Esophagus muscularis mucosa (tissue), 3 donors: ENCODE results near the gene PRTN3.

ENCODE experiments used
- EP300 ChIP-seq: sonication (generic); formaldehyde crosslinking; IDR thresholded peaks from one replicate; pipeline ENCODE4 v1.6.1; 2017; ENCODE audit warnings: antibody characterized with exemption
- TF ChIP-seq, protein P1 (sequence below), 3 experiments: fragments of 200-600 bp in 2 of 3; fragments of 450-650 bp in 1 of 3; sonication (generic) in 2 of 3; IDR thresholded peaks; one replicate each; pipeline ENCODE4 v1.5.1; 2017 to 2019; ENCODE audit warnings: antibody characterized with exemption in 3 of 3, mild to moderate bottlenecking in 2 of 3, moderate library complexity in 1 of 3

- TF ChIP-seq, protein P1, sequence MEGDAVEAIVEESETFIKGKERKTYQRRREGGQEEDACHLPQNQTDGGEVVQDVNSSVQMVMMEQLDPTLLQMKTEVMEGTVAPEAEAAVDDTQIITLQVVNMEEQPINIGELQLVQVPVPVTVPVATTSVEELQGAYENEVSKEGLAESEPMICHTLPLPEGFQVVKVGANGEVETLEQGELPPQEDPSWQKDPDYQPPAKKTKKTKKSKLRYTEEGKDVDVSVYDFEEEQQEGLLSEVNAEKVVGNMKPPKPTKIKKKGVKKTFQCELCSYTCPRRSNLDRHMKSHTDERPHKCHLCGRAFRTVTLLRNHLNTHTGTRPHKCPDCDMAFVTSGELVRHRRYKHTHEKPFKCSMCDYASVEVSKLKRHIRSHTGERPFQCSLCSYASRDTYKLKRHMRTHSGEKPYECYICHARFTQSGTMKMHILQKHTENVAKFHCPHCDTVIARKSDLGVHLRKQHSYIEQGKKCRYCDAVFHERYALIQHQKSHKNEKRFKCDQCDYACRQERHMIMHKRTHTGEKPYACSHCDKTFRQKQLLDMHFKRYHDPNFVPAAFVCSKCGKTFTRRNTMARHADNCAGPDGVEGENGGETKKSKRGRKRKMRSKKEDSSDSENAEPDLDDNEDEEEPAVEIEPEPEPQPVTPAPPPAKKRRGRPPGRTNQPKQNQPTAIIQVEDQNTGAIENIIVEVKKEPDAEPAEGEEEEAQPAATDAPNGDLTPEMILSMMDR (IDR thresholded peaks at IDR 0.05), result no peak
- peak; percentile 85 for TF ChIP-seq EP300
These were observed 9.6 kb downstream of the PRTN3 start for GRCh38 chr19:850221-850978.
